BJ (cell line): ENCODE measurements around the gene RAB3B. TPM values are rescaled to one million over a fixed set of nuclear protein-coding genes. Genes with fewer than 3 reads are reported as not detected.

Source experiments
- CTCF ChIA-PET: fragments of 350-600 bp; formaldehyde crosslinking; extraction: SDS; loops from one replicate; lab custom pipeline; 2021; ENCODE audit warnings: antibody characterized with exemption, inconsistent platforms; lab: Yijun Ruan, JAX
- POLR2A ChIA-PET: fragments of 300-600 bp; sonication (Branson Sonifier 250); formaldehyde crosslinking; extraction: SDS; loops from one replicate; lab custom pipeline; 2021; ENCODE audit warnings: antibody characterized with exemption; lab: Charles Lee
- DNase-seq: peaks from one replicate; pipeline ENCODE4 v3.0.0-alpha.2; 2011; ENCODE audit warnings: low read depth
- H3K27me3 ChIP-seq: 2 replicates; pipeline ENCODE4 v1.6.0; 2011; ENCODE audit warnings: low read length; ENCODE audit not compliant: control insufficient read depth, insufficient read depth
- H3K36me3 ChIP-seq: 2 replicates; pipeline ENCODE4 v1.5.1; 2011; ENCODE audit warnings: low read length; ENCODE audit not compliant: control insufficient read depth, insufficient read depth
- H3K4me3 ChIP-seq: 2 replicates; pipeline ENCODE4 v1.5.1; 2011; ENCODE audit warnings: low read depth, mild to moderate bottlenecking, control low read depth, low read length
- CTCF ChIP-seq: IDR thresholded peaks from 2 replicates; pipeline ENCODE4 v1.5.1; 2011; ENCODE audit warnings: low read depth, mild to moderate bottlenecking, control low read depth, inconsistent platforms, low read length, moderate library complexity; ENCODE audit not compliant: insufficient read depth
- polyA plus RNA-seq: library from polyadenylated mRNA; depleted of rRNA; stranded (reverse); fragments of >200 nt; gene quantifications from 2 replicates; pipeline ENCODE4 v1.2.3, GENCODE V29; 2011

RAB3B gene
- polyA plus RNA-seq, 1 experiment, result 27.4 TPM

GRCh38 chr1:51989582-51990477 is 670 bp downstream of the RAB3B start:
- 0 out of 2 replicates have a peak, but pooled peaks cover 1% of the 10 kb centered on the region for H3K27me3 ChIP-seq
- no peaks in the 10 kb centered on the region for H3K36me3 ChIP-seq
- TF ChIP-seq CTCF, result no peak
- POLR2A ChIA-PET, result no interaction called here
- peak overlapping the region; percentile 87 for H3K4me3 ChIP-seq
- DNase-seq, result no peak
- CTCF ChIA-PET, result interaction anchor here (0.9 to 1.8 kb wide), 2 partner anchors 12 to 93 kb away, joined by 3 to 5 read pairs; no protein-coding TSS in a partner anchor

GRCh38 chr1:51988254-51988653 is 2.2 kb downstream of the RAB3B start:
- H3K36me3 ChIP-seq, result no peaks in the 10 kb centered on the region
- H3K27me3 ChIP-seq, result 0 out of 2 replicates have a peak, but pooled peaks cover 1% of the 10 kb centered on the region
- H3K4me3 ChIP-seq, result no peak overlapping the region
- ChIA-PET CTCF (interaction anchor here (1.2 to 3.0 kb wide), 4 partner anchors 9 to 92 kb away, joined by 3 to 12 read pairs (median 3); no protein-coding TSS in a partner anchor), POLR2A (no interaction called here)
- DNase-seq, result no peak
- TF ChIP-seq CTCF, result no peak

- 0 out of 2 replicates have a peak, but pooled peaks cover 1% of the 10 kb centered on the region for H3K36me3 ChIP-seq
- TF ChIP-seq CTCF, result no peak
- H3K27me3 ChIP-seq, result no peaks in the 10 kb centered on the region
- no peak for DNase-seq
- CTCF ChIA-PET, result interaction anchor here (0.8 to 3.0 kb wide), 3 partner anchors 11 to 90 kb away, joined by 3 to 12 read pairs (median 3); no protein-coding TSS in a partner anchor
- no peak overlapping the region for H3K4me3 ChIP-seq
- POLR2A ChIA-PET, result no interaction called here
Measured at GRCh38 chr1:51986718-51987117, 3.8 kb downstream of the RAB3B start.

GRCh38 chr1:51982161-51982560 is 8.3 kb downstream of the RAB3B start:
- CTCF ChIA-PET, result no interaction called here
- Histone ChIP-seq H3K36me3 (peaks cover 1% of the 10 kb centered on the region), H3K27me3 (no peaks in the 10 kb centered on the region), H3K4me3 (no peak overlapping the region)
- POLR2A ChIA-PET, result no interaction called here
- no peak for TF ChIP-seq CTCF
- DNase-seq, result no peak

- DNase-seq, result no peak
- ChIA-PET POLR2A (no interaction called here), CTCF (interaction anchor here (1.0 kb wide), 1 partner anchor 14 kb away, joined by 4 read pairs; no protein-coding TSS in a partner anchor)
Measured at GRCh38 chr1:51981555-51981954, 8.9 kb downstream of the RAB3B start.

More at GRCh38 chr1:51981555-51981954, 8.9 kb downstream of the RAB3B start:
- Histone ChIP-seq H3K27me3 (no peaks in the 10 kb centered on the region), H3K4me3 (no peak overlapping the region), H3K36me3 (peaks cover 7% of the 10 kb centered on the region)
- TF ChIP-seq CTCF, result no peak
